GM12872 (cell line): ENCODE data around the gene GYG1.

ENCODE experiments used
- CTCF ChIP-seq: IDR thresholded peaks from 3 replicates; pipeline ENCODE4 v1.5.1; 2011; ENCODE audit warnings: low read depth, mild to moderate bottlenecking, low read length, moderate library complexity; ENCODE audit not compliant: insufficient read depth

GYG1 gene

GRCh38 chr3:148992027-148992634, 791 bp downstream of the GYG1 start:
- 0 out of 3 replicates have a peak, but pooled peaks have one; percentile 2 for TF ChIP-seq CTCF

DNA sequence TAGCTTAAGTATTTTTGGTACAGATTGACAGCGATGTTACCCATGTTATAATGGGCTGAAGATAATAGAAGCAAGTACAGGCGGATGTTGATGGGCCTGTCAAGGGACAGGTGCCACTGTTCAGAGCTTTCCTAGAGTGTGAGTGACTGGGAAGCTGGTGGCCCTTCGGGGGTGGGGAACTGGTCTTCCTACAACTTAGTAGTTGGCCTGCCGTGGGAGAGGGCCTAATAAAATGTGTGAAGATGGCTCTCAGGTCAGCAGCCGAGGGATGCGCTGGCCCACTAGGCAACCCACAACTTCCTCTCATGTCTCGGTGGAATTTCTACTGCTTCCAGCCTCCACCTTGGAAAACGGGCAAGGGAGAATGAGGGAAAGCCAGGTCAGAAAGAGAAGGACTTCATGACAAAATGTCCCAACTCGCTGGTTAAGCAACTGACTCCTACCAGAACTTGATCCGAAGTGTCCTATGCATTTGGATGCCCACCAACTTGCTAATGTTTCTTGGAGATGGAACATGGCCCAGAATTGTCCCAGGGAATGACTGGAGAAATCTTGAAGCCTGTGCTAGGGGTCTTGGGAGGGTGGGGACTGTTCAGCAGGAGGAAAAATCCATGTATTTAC, 1.4 kb downstream of the GYG1 start:
- TF ChIP-seq CTCF, result no peak

DNA sequence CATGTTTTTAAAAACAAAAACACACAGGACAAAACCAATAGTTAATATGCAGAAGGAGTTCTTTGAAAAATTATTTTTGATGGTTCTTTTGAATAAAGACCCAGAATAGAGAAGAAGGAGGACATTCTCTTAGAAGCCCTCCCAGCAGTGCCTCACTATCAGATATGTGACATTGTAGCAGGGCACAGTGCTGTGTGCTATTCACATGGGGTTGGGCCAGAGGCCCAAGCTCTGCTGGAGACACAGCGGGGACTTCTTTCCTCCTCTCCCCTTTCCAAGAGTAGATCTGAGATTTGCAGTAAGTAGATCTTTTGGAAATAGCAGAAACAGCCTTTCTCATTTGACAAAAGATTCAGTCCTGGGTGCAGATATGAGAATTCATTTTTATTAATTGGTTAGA, 6.3 kb downstream of the GYG1 start:
- TF ChIP-seq CTCF, result no peak

DNA sequence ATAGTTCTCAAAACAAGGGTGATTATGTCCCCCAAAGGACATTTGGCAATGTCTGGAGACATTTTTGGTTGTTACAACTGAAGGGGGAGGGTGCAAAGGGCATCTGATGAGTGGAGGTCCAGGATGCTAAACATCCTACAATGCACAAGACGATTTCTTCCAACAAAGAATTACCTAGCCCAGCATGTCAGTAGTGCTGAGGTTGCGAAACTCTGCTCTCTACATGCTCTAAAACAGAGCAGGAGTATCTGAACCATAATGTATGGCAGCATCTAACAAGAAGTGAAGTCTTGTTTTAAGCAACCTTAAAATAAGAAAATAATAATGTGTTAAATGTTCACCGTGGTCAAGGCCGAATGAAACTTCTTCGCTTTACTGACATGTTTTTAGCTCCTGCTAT, 7.0 kb downstream of the GYG1 start:
- no peak for TF ChIP-seq CTCF

GRCh38 chr3:148998715-148999423, 7.5 kb downstream of the GYG1 start:
- TF ChIP-seq CTCF, result no peak

- no peak for TF ChIP-seq CTCF
Observed at GRCh38 chr3:148999806-149000205, 8.5 kb downstream of the GYG1 start.

DNA sequence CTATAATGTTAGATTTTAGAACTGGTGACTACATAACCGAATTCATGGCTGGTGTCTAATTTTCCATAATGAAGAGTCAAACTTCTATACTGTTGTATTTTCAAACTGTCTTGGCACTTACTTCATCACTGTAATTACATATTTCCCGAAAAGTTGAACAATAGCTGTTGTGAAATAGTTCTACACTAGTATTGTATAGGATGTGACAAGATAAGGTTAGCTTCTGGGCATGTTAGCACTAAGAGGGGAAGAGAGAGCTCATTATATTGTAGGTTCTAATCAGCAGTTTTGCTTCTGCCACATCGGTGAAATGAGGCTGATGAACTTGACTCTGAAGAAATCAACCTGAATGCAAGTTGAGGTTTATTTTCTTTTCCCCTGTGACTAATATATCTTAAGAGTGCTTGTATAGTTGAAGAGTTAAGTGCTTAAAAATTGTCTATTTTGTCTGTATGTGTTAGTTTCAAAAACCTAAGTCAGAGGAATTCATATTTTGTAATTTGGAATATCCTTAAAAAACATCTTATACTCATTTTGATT, 8.9 kb downstream of the GYG1 start:
- no peak for TF ChIP-seq CTCF
